ENCODE results near the gene MAST4.

DNA sequence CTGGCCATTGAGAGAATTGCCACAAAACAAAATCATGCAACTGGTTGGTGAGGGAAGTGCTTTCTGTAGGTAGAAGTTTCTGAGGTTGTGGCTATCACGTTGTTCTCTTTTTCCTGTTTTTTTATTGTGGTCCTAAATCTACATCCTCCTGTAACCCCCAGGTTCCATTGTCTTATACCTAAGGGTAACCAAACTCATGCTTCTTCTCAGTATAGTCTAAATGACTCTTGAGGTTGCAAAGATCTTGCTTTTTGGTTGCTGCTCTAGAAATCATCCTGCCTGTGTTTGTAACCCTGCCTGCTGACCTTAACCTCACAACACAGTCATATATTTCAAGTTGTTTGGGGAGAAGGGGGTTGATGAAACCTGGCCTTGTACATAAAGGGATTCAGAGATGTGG is 327.3 kb downstream of the MAST4 start:
- TF ChIP-seq EZH2phosphoT487 (IDR thresholded peaks at IDR 0.05; ENCODE audit: borderline replicate concordance, low read depth, low read length) = no peak
- TF ChIP-seq, protein P1, sequence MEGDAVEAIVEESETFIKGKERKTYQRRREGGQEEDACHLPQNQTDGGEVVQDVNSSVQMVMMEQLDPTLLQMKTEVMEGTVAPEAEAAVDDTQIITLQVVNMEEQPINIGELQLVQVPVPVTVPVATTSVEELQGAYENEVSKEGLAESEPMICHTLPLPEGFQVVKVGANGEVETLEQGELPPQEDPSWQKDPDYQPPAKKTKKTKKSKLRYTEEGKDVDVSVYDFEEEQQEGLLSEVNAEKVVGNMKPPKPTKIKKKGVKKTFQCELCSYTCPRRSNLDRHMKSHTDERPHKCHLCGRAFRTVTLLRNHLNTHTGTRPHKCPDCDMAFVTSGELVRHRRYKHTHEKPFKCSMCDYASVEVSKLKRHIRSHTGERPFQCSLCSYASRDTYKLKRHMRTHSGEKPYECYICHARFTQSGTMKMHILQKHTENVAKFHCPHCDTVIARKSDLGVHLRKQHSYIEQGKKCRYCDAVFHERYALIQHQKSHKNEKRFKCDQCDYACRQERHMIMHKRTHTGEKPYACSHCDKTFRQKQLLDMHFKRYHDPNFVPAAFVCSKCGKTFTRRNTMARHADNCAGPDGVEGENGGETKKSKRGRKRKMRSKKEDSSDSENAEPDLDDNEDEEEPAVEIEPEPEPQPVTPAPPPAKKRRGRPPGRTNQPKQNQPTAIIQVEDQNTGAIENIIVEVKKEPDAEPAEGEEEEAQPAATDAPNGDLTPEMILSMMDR (conservative IDR thresholded peaks at IDR 0.05; ENCODE audit: low read length) = no peak
